Endothelial cell of umbilical vein (primary cell): Measurements from ENCODE around the gene BRPF1. TPM values are rescaled to one million over a fixed set of nuclear protein-coding genes. Genes with fewer than 3 reads are reported as not detected.
A peak's percentile ranks its signal among the peaks of the same experiment; 100 is the strongest.

Experiments used
- BruUV-seq: library from RNA; stranded (reverse); fragments of 400-500 nt; replicated peaks from 2 replicates; lab custom pipeline; 2021; lab: Mats Ljungman, UMichigan
- CTCF ChIA-PET: fragments of 300-600, 350-600 bp; sonication (Branson Sonifier 250); formaldehyde crosslinking; loops from one replicate; lab custom pipeline; 2021; ENCODE audit warnings: antibody characterized with exemption, inconsistent platforms; lab: Charles Lee
- POLR2A ChIA-PET: fragments of 300-600, 350-600 bp; sonication (Branson Sonifier 250); formaldehyde crosslinking; loops from one replicate; lab custom pipeline; 2021; ENCODE audit warnings: antibody characterized with exemption, inconsistent platforms; lab: Charles Lee
- DNase-seq: peaks from one replicate; pipeline ENCODE4 v3.0.0-alpha.2; 2011; ENCODE audit warnings: low read depth, low spot score
- FAIRE-seq: peaks from 2 replicates; lab custom pipeline; 2011; peaks lifted over from hg19 to GRCh38; lab: Jason Lieb, UNC
- H2AFZ ChIP-seq: 2 replicates; pipeline ENCODE4 v1.6.0; 2012; ENCODE audit warnings: low read depth, low read length, control low read depth, inconsistent platforms
- H3K27ac ChIP-seq: 2 replicates; pipeline ENCODE4 v1.5.1; 2011; ENCODE audit warnings: low read depth, mild to moderate bottlenecking, control low read depth, low read length, moderate library complexity; ENCODE audit not compliant: insufficient read depth
- H3K27me3 ChIP-seq, 2 experiments: 2 replicates each; pipeline versions ENCODE4 v1.6.0 to v1.6.1; 2011; ENCODE audit warnings: low read length in 2 of 2, mixed read lengths in 1 of 2; ENCODE audit not compliant: control insufficient read depth in 2 of 2, insufficient read depth in 2 of 2
- H3K36me3 ChIP-seq, 2 experiments: 2 replicates in 1 of 2; 3 replicates in 1 of 2; pipeline ENCODE4 v1.5.1; 2011; ENCODE audit warnings: low read length in 2 of 2, mild to moderate bottlenecking in 1 of 2, moderate library complexity in 1 of 2; ENCODE audit not compliant: control insufficient read depth in 2 of 2, insufficient read depth in 2 of 2; ENCODE audit errors: extremely low read depth in 1 of 2
- H3K4me1 ChIP-seq: 3 replicates; pipeline ENCODE4 v1.5.1; 2011; ENCODE audit warnings: mild to moderate bottlenecking, low read length; ENCODE audit not compliant: control insufficient read depth, insufficient read depth; ENCODE audit errors: extremely low read depth
- H3K4me2 ChIP-seq: 2 replicates; pipeline ENCODE4 v1.6.1; 2011; ENCODE audit warnings: low read length, control low read depth, mixed read lengths; ENCODE audit not compliant: insufficient read depth
- H3K4me3 ChIP-seq, 3 experiments: fragments of 200-600 bp in 1 of 3; sonication (generic), shearing (Covaris generic) in 1 of 3; replicated peaks in 1 of 3; 2 replicates each; pipeline ENCODE4 v1.5.1; 2011 to 2016; ENCODE audit warnings: control low read depth in 3 of 3, low read length in 3 of 3, mild to moderate bottlenecking in 2 of 3, inconsistent platforms in 1 of 3, low read depth in 1 of 3, moderate library complexity in 1 of 3; ENCODE audit not compliant: insufficient read depth in 1 of 3
- H3K79me2 ChIP-seq: 2 replicates; pipeline ENCODE4 v1.6.0; 2012; ENCODE audit warnings: low read length, inconsistent platforms; ENCODE audit not compliant: control insufficient read depth, insufficient read depth
- H3K9ac ChIP-seq: replicated peaks from 2 replicates; pipeline ENCODE3; 2011; ENCODE audit warnings: low read length, control low read depth; ENCODE audit not compliant: insufficient read depth; ENCODE audit errors: extremely low read depth
- H3K9me1 ChIP-seq: replicated peaks from 3 replicates; pipeline ENCODE4 v1.6.0; 2011; ENCODE audit warnings: mild to moderate bottlenecking, low read length; ENCODE audit not compliant: control insufficient read depth, insufficient read depth; ENCODE audit errors: extremely low read depth
- H3K9me3 ChIP-seq: replicated peaks from 2 replicates; pipeline ENCODE4 v1.5.1; 2012; ENCODE audit warnings: low read length, inconsistent platforms; ENCODE audit not compliant: control insufficient read depth, insufficient read depth
- H4K20me1 ChIP-seq: replicated peaks from 2 replicates; pipeline ENCODE3; 2011; ENCODE audit warnings: mild to moderate bottlenecking, low read length; ENCODE audit not compliant: control insufficient read depth, insufficient read depth; ENCODE audit errors: extremely low read depth
- CTCF ChIP-seq, 2 donors: IDR thresholded peaks; 1 replicate in 1 of 2; 2 replicates in 1 of 2; pipeline ENCODE4 v1.5.1; 2011; ENCODE audit warnings: low read length in 2 of 2, mild to moderate bottlenecking in 2 of 2, moderate library complexity in 2 of 2, control low read depth in 1 of 2, inconsistent platforms in 1 of 2, low read depth in 1 of 2; ENCODE audit not compliant: insufficient read depth in 1 of 2; ENCODE audit errors: extremely low read depth in 1 of 2
- EZH2 ChIP-seq: IDR thresholded peaks from 2 replicates; pipeline ENCODE4 v1.6.1; 2012; ENCODE audit warnings: borderline replicate concordance, low read depth, mild to moderate bottlenecking, moderate library complexity, low read length, inconsistent platforms; ENCODE audit not compliant: severe bottlenecking
- FOS ChIP-seq: IDR thresholded peaks from 2 replicates; pipeline ENCODE4 v1.6.1; 2011; ENCODE audit warnings: mild to moderate bottlenecking, low read length, moderate library complexity, borderline replicate concordance; ENCODE audit not compliant: insufficient read depth
- GATA2 ChIP-seq: IDR thresholded peaks from 2 replicates; pipeline ENCODE4 v1.7.0; 2011; ENCODE audit warnings: low read depth, mild to moderate bottlenecking, moderate library complexity, mixed read lengths, low read length; ENCODE audit not compliant: insufficient read length, insufficient read depth
- JUN ChIP-seq: IDR thresholded peaks from 2 replicates; pipeline ENCODE4 v1.6.1; 2011; ENCODE audit warnings: borderline replicate concordance, low read depth; ENCODE audit not compliant: insufficient read length, insufficient read depth
- MAX ChIP-seq: IDR thresholded peaks from 2 replicates; pipeline ENCODE4 v1.6.1; 2011; ENCODE audit not compliant: insufficient read depth, insufficient read length
- MYC ChIP-seq: IDR thresholded peaks from one replicate; pipeline ENCODE4 v1.6.1; 2011; ENCODE audit warnings: mild to moderate bottlenecking, low read depth, low read length
- POLR2A ChIP-seq: IDR thresholded peaks from 2 replicates; pipeline ENCODE4 v1.6.1; 2012; ENCODE audit warnings: low read depth, mild to moderate bottlenecking, control low read depth, low read length
- POLR2AphosphoS5 ChIP-seq: IDR thresholded peaks from 2 replicates; pipeline ENCODE4 v1.6.1; 2012; ENCODE audit warnings: low read depth, mild to moderate bottlenecking, control low read depth, low read length, moderate library complexity; ENCODE audit not compliant: insufficient read depth
- dilution Hi-C: fragments of 300-500 bp; cut with MboI; formaldehyde crosslinking; loops from one replicate; pipeline ENCODE4 v1.15.0; 2019; ENCODE audit warnings: low sequenced_read_pairs; ENCODE audit not compliant: extremely low pct_ligation_motif_present
- intact Hi-C: fragments of 100-400 bp; cut with micrococcal nuclease; formaldehyde crosslinking; loops from one replicate; pipeline ENCODE4 v1.10.0; 2022
- polyA plus RNA-seq, 4 experiments: library from polyadenylated mRNA; depleted of rRNA in 3 of 4; stranded (reverse) in 3 of 4; unstranded in 1 of 4; fragments of >200 nt; gene quantifications; 2 replicates each; pipeline versions ENCODE4 v1.2.1 to v1.2.3, GENCODE V29; 2011 to 2012; ENCODE audit warnings: missing spikeins in 1 of 4
- total RNA-seq: library from RNA; stranded (reverse); gene quantifications from 2 replicates; pipeline ENCODE4 v1.2.3, GENCODE V29; 2021

Gene BRPF1
- total and polyA plus RNA-seq, 2 donors (not counting 3 experiments of a cell fraction or from before 2014, with no cell fraction given): 12.5 to 26.2 TPM

- peaks cover 0 to 3% of the 10 kb centered on the region in 2 experiments for H3K36me3 ChIP-seq
- FAIRE-seq (no peak), DNase-seq (no peak)
- dilution Hi-C loops: no loop called here
- H3K9me1 ChIP-seq: no peaks in the 10 kb centered on the region
- CTCF ChIA-PET: interaction anchor here (0.5 to 1.8 kb wide), 3 partner anchors 10 to 76 kb away, joined by 3 to 10 read pairs (median 3); no protein-coding TSS in a partner anchor
- peak overlapping the region; percentile 97 for H3K9ac ChIP-seq
- BruUV-seq: TSS peak; percentile 76
- intact Hi-C loops: loop anchor here (1.0 to 5.0 kb wide), 7 partner anchors 43 to 395 kb away; partner anchors contain the start of genes BRPF1, CRELD1, IL17RC and MTMR14
- H3K4me2 ChIP-seq: peak overlapping the region; percentile 56
- TF ChIP-seq MYC (no peak), EZH2 (no peak), JUN (no peak), MAX (no peak), FOS (no peak), POLR2AphosphoS5 (no peak), CTCF (IDR thresholded peaks at IDR 0.05; ENCODE audit: extremely low read depth in 1 of 2, insufficient read depth in 1 of 2, low read depth in 1 of 2, low read length in 2 of 2) (no peak), GATA2 (no peak), POLR2A (no peak)
- POLR2A ChIA-PET: interaction anchor here (1.0 kb wide), 1 partner anchor 76 kb away, joined by 3 read pairs; no protein-coding TSS in a partner anchor
- H3K4me3 ChIP-seq: peak overlapping the region; percentile 68 to 88 (median 88)
- peaks cover 36% of the 10 kb centered on the region for H3K79me2 ChIP-seq
- no peaks in the 10 kb centered on the region for H4K20me1 ChIP-seq
- H2AFZ ChIP-seq: peak overlapping the region; percentile 40
- H3K27ac ChIP-seq: peak overlapping the region; percentile 93
- no peaks in the 10 kb centered on the region for H3K9me3 ChIP-seq
- H3K4me1 ChIP-seq: peaks cover 13% of the 10 kb centered on the region
- no peaks in the 10 kb centered on the region for H3K27me3 ChIP-seq
Measured at GRCh38 chr3:9791790-9792404, 60.4 kb downstream of the BRPF1 start.
